B cell (primary cell): ENCODE results near the gene RSBN1L.

Source experiments
- CTCF ChIP-seq: fragments of 200-600 bp; IDR thresholded peaks from one replicate; pipeline ENCODE4 v1.8.0; 2022; ENCODE audit warnings: antibody characterized with exemption, mild to moderate bottlenecking
- EZH2 ChIP-seq: IDR thresholded peaks from 2 replicates; pipeline ENCODE4 v1.6.1; 2012; ENCODE audit warnings: borderline replicate concordance, low read depth, mild to moderate bottlenecking, moderate library complexity, low read length; ENCODE audit not compliant: insufficient read depth, poor library complexity, severe bottlenecking

DNA sequence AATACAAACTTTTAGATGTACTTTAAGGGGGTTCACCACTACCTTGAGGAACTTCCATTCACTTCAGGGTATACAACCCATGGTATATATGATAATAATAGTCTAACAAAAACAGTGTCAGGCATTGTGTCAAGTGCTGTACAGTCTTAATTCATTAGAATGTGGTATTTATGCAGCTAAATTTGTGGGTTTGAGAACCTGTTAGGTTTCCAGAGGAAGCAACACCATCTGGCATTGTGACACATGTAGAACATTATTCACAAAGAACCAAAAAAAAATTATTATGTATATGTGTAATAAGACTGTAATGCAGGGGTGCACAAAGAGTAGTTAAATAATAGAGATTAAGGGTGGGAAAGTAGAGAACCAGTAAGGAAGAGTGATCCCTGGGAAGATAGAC lies 75.6 kb downstream of the RSBN1L start:
- no peak for TF ChIP-seq CTCF
- no peak for TF ChIP-seq EZH2
